Subcutaneous adipose tissue (tissue), 4 donors: ENCODE data around the gene OLR1. TPM values are rescaled to one million over a fixed set of nuclear protein-coding genes. Genes with fewer than 3 reads are reported as not detected.

ENCODE experiments used
- CTCF ChIP-seq: fragments of 450-650 bp; IDR thresholded peaks from one replicate; pipeline ENCODE4 v1.5.1; 2016; ENCODE audit warnings: low read depth, mild to moderate bottlenecking, control low read depth, antibody characterized with exemption, moderate library complexity
- total RNA-seq, 4 donors: library from RNA; depleted of rRNA; stranded (reverse); fragments of >200 nt; gene quantifications; one replicate each; pipeline ENCODE4 v1.1.0, GENCODE V29; 2016

Gene OLR1
- total RNA-seq, 4 donors from 2014 or later: 0.88 to 8.7 (median 3.3) TPM; not detected in 1

GRCh38 chr12:10126413-10126812 is 45.5 kb downstream of the OLR1 start:
- TF ChIP-seq CTCF: no peak

- TF ChIP-seq CTCF: no peak
Observed at GRCh38 chr12:10122689-10123088, 49.2 kb downstream of the OLR1 start.

DNA sequence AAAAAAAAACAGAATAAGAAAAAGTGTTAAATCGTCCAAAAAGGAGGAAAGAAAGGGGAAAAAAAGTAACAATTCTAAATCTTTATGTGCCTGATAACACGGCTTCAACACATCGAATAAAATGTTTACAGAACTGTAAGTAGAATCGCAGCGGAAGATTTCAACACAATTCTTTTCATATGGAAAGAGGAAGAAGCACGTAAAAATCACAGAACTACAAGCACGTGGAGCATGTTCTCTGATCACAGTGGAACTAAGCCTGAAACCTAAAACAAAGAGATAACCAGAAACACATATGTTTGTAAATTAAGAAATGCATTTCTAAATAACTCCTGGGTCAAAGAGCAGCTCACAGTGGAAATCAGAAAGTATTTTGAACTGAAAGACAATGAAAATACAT is 50.7 kb downstream of the OLR1 start:
- no peak for TF ChIP-seq CTCF

- TF ChIP-seq CTCF: no peak
Observed at GRCh38 chr12:10119066-10119465, 52.9 kb downstream of the OLR1 start.

DNA sequence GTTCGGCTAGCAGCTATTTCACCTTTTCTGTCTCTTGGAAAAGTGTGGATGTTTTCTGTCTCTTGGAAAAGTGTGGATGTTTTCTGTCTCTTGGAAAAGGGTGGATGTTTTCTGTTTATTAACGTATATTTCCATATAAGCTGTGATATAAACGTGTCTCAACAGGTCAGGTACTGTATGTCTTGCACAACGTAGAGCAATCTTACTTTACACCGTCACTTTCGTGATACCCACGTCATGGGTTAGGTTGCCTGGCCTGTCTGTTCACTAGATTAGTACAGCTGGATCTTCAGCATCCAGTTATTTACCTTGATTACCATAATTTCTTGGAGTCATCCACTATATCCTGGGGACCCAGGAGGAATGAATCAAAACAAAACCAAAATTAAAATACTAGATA is 56.0 kb downstream of the OLR1 start:
- TF ChIP-seq CTCF: no peak

DNA sequence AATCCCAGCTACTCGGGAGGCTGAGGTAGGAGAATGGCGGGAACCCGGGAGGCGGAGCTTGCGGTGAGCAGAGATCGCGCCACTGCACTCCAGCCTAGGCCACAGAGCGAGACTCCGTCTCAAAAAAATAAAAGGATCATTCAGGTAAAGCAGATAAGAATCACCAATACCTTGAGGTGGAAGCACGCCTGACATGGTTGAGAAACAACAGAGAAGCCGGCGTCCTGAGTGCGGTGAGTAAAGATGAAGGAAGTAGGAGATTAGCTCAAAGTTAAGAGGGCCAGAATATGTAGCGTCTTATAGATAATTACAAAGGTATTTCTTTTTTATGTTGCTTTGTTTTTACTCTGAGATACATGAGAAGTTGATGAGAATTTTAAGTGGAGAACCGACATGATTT is 56.6 kb downstream of the OLR1 start:
- TF ChIP-seq CTCF: no peak

DNA sequence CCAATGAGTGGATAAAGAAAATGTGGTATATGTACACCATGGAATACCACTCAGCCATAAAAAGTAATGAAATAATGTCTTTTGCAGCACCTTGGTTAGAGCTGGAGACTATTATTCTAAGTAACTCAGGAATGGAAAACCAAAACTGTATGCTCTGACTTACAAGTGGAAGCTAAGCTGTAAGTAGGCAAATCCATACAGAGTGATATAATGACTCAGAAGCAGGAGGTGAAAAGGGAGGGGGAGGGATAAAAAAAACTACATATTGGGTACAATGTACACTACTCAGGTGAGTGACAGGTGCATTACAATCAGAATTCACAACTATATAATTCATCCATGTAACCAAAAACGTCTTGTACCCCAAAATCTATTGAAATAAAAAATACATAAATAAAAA is 58.0 kb downstream of the OLR1 start:
- no peak for TF ChIP-seq CTCF

GRCh38 chr12:10113075-10113474 is 58.9 kb downstream of the OLR1 start:
- TF ChIP-seq CTCF: no peak
